Measurements from ENCODE around the gene UBE2L5.
A peak's percentile ranks its signal among the peaks of the same experiment; 100 is the strongest.

Gene UBE2L5

GRCh38 chr13:30421093-30422053 lies 920 bp upstream of the UBE2L5 start (continued):
- TF ChIP-seq YY2 (tag by site-specific recombination; IDR thresholded peaks at IDR 0.05) (no peak), ZNF791 (tag by site-specific recombination; IDR thresholded peaks at IDR 0.05) (no peak), EGR2 (tag by site-specific recombination; IDR thresholded peaks at IDR 0.05; ENCODE audit: low read depth) (peak; percentile 78), ZBTB8A (tag by site-specific recombination; IDR thresholded peaks at IDR 0.05) (peak; percentile 79), ZNF10 (tag by site-specific recombination; IDR thresholded peaks at IDR 0.05) (no peak), ZNF324 (tag by site-specific recombination; IDR thresholded peaks at IDR 0.05) (no peak), ZNF501 (tag by site-specific recombination; IDR thresholded peaks at IDR 0.05) (peak; percentile 60; the same call in 1 of the 2 replicates), SP7 (tag by site-specific recombination; IDR thresholded peaks at IDR 0.05) (0 out of 2 replicates have a peak, but pooled peaks have one; percentile 24), ZNF639 (tag by site-specific recombination; IDR thresholded peaks at IDR 0.05) (no peak), ZNF366 (tag by site-specific recombination; conservative IDR thresholded peaks at IDR 0.05) (peak; percentile 44), KLF1 (tag by site-specific recombination; IDR thresholded peaks at IDR 0.05) (peak; percentile 39; the same call in 1 of the 2 replicates)

DNA sequence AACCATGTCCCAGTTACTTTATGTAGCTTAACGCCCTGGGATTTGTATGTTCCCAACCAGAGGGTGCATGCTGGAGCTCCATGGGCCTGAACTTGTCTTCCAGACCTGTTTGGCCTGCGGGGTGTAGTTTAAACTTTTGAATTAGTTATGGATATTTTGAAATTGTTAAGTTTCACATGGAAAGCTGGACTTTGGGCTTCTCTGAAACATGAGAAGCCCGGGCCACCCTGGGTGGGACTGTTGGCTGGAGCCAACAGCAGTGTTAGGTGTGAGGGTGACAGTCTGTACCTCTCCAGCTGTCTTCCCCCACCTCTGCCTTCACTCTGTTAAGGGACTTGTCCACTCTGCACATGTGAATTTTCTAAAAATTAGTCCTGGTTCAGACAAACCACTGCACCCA lies 1.6 kb downstream of the UBE2L5 start:
- CTCF ChIA-PET = no interaction called here
- POLR2A ChIA-PET = interaction anchor here (0.6 kb wide), 1 partner anchor 19 kb away, joined by 4 read pairs; no protein-coding TSS in a partner anchor
- H3K36me3 ChIP-seq (ENCODE audit: control insufficient read depth in 2 of 2, insufficient read depth in 1 of 2, low read length in 2 of 2) = no peaks in the 10 kb centered on the region
- no peaks in the 10 kb centered on the region for H3K9me3 ChIP-seq (ENCODE audit: control insufficient read depth, insufficient read depth, low read depth, low read length)
- H3K27ac ChIP-seq (ENCODE audit: extremely low read depth, low read depth, low read length) = no peak overlapping the region
- no peaks in the 10 kb centered on the region for H3K4me1 ChIP-seq (ENCODE audit: control insufficient read depth, insufficient read depth, low read length)
- TF ChIP-seq ZNF501 (tag by site-specific recombination; IDR thresholded peaks at IDR 0.05) (no peak), KLF8 (tag by site-specific recombination; IDR thresholded peaks at IDR 0.05) (no peak), ZNF623 (tag by site-specific recombination; IDR thresholded peaks at IDR 0.05) (no peak)
- H3K4me3 ChIP-seq (ENCODE audit: low read depth, low read length) = no peak overlapping the region

GRCh38 chr13:30429235-30429634 lies 6.9 kb downstream of the UBE2L5 start:
- 0 out of 2 replicates have a peak, but pooled peaks cover 2% of the 10 kb centered on the region for H3K4me1 ChIP-seq (ENCODE audit: control insufficient read depth, insufficient read depth, low read length)
- no peaks in the 10 kb centered on the region for H3K36me3 ChIP-seq (ENCODE audit: control insufficient read depth in 2 of 2, insufficient read depth in 1 of 2, low read length in 2 of 2)
- ChIA-PET POLR2A (interaction anchor here (0.7 to 2.6 kb wide), 3 partner anchors 7 to 187 kb away, joined by 3 to 6 read pairs (median 4); partner anchors contain the start of gene UBE2L5), CTCF (interaction anchor here (0.6 kb wide), 1 partner anchor 550 kb away, joined by 3 read pairs; no protein-coding TSS in a partner anchor)
- no peaks in the 10 kb centered on the region for H3K9me3 ChIP-seq (ENCODE audit: control insufficient read depth, insufficient read depth, low read depth, low read length)
- TF ChIP-seq KLF8 (tag by site-specific recombination; IDR thresholded peaks at IDR 0.05) (no peak), ZNF366 (tag by site-specific recombination; conservative IDR thresholded peaks at IDR 0.05) (no peak), ZNF639 (tag by site-specific recombination; IDR thresholded peaks at IDR 0.05) (no peak), ZNF175 (tag by site-specific recombination; IDR thresholded peaks at IDR 0.05) (no peak), ZNF560 (tag by site-specific recombination; IDR thresholded peaks at IDR 0.05; ENCODE audit: borderline replicate concordance) (no peak), ZNF629 (tag by site-specific recombination; IDR thresholded peaks at IDR 0.05) (no peak), ZFP69B (tag by site-specific recombination; IDR thresholded peaks at IDR 0.05) (no peak)
- no peak overlapping the region for H3K4me3 ChIP-seq (ENCODE audit: low read depth, low read length)
- no peak overlapping the region for H3K27ac ChIP-seq (ENCODE audit: extremely low read depth, low read depth, low read length)
